ENCODE results near the gene PLPP4.

Gene PLPP4
- total RNA-seq = 0 reads per million in 2 donors

- DNase-seq = no peak
These were observed at the start of gene PLPP4 for GRCh38 chr10:120456626-120457430. Gene PLPP4 (plus strand): TSS chr10:120457227. CDS start chr10:120457306, 79 bp downstream.

- no peak for DNase-seq
These were observed 47.2 kb upstream of the PLPP4 start for GRCh38 chr10:120409816-120410215.

GRCh38 chr10:120414946-120415345 lies 42.1 kb upstream of the PLPP4 start:
- no peak for DNase-seq

- no peak for DNase-seq
These were observed 41.2 kb upstream of the PLPP4 start for GRCh38 chr10:120415709-120416330.

- DNase-seq = no peak
These were observed 36.6 kb upstream of the PLPP4 start for GRCh38 chr10:120420421-120420820.

GRCh38 chr10:120421250-120421649 lies 35.8 kb upstream of the PLPP4 start:
- DNase-seq = no peak

GRCh38 chr10:120422457-120422856 lies 34.6 kb upstream of the PLPP4 start:
- no peak for DNase-seq

- no peak for DNase-seq
These were observed 33.4 kb upstream of the PLPP4 start for GRCh38 chr10:120423431-120424197.

- DNase-seq = no peak
These were observed 32.9 kb upstream of the PLPP4 start for GRCh38 chr10:120424198-120424464.

- DNase-seq = no peak
These were observed 30.7 kb upstream of the PLPP4 start for GRCh38 chr10:120426306-120426705.

- no peak for DNase-seq
These were observed 28.3 kb upstream of the PLPP4 start for GRCh38 chr10:120428754-120429153.

- no peak for DNase-seq
These were observed 27.6 kb upstream of the PLPP4 start for GRCh38 chr10:120429395-120429794.

GRCh38 chr10:120431251-120431651 lies 25.8 kb upstream of the PLPP4 start:
- DNase-seq = no peak

GRCh38 chr10:120432209-120432608 lies 24.8 kb upstream of the PLPP4 start:
- no peak for DNase-seq

GRCh38 chr10:120433141-120433540 lies 23.9 kb upstream of the PLPP4 start:
- no peak for DNase-seq

- no peak for DNase-seq
These were observed 20.5 kb upstream of the PLPP4 start for GRCh38 chr10:120436439-120437112.

- DNase-seq = no peak
These were observed 19.5 kb upstream of the PLPP4 start for GRCh38 chr10:120437541-120437940.

GRCh38 chr10:120451968-120452367 lies 5.1 kb upstream of the PLPP4 start:
- DNase-seq = no peak

- DNase-seq = no peak
These were observed 3.7 kb upstream of the PLPP4 start for GRCh38 chr10:120453319-120453718.

- DNase-seq = no peak
These were observed 3.1 kb upstream of the PLPP4 start for GRCh38 chr10:120453886-120454285.

- no peak for DNase-seq
These were observed 2.0 kb upstream of the PLPP4 start for GRCh38 chr10:120455004-120455403.

- no peak for DNase-seq
These were observed 1.4 kb upstream of the PLPP4 start for GRCh38 chr10:120455606-120456005.

- no peak for DNase-seq
These were observed 843 bp upstream of the PLPP4 start for GRCh38 chr10:120456143-120456625.
